OCI-LY1 (cell line): Measurements from ENCODE around the gene PLPPR4.
"Not testable (repeated sequence)": the region's sequence is repeated elsewhere in the genome, so short reads cannot be mapped to it uniquely, and the experiment has no call there.

Experiments used
- H2AFZ ChIP-seq: fragments of 200-600 bp; sonication (generic), shearing (Covaris generic); 2 replicates; pipeline ENCODE4 v1.6.0; 2014; ENCODE audit warnings: antibody characterized with exemption, mild to moderate bottlenecking, low read length
- H3F3A ChIP-seq: fragments of 200-600 bp; sonication (generic), shearing (Covaris generic); 2 replicates; pipeline ENCODE4 v1.6.0; 2014; ENCODE audit warnings: mild to moderate bottlenecking, antibody characterized with exemption, low read length, moderate library complexity; ENCODE audit not compliant: insufficient read depth
- H3K27ac ChIP-seq: fragments of 200-600 bp; sonication (generic); 2 replicates; pipeline ENCODE4 v1.5.1; 2014; ENCODE audit warnings: low read length, mixed run types, mild to moderate bottlenecking, low read depth; ENCODE audit not compliant: poor library complexity, severe bottlenecking
- H3K27me3 ChIP-seq: fragments of 200-600 bp; sonication (generic); 2 replicates; pipeline ENCODE4 v1.6.0; 2014; ENCODE audit warnings: antibody characterized with exemption, mild to moderate bottlenecking, low read length, moderate library complexity; ENCODE audit not compliant: insufficient read depth
- H3K36me3 ChIP-seq: fragments of 200-600 bp; sonication (generic); 2 replicates; pipeline ENCODE4 v1.6.1; 2014; ENCODE audit warnings: mild to moderate bottlenecking, antibody characterized with exemption, low read length, moderate library complexity, mixed read lengths; ENCODE audit not compliant: insufficient read depth
- H3K4me1 ChIP-seq: fragments of 200-600 bp; sonication (generic); 2 replicates; pipeline ENCODE4 v1.5.1; 2014; ENCODE audit warnings: mild to moderate bottlenecking, low read length, moderate library complexity; ENCODE audit not compliant: insufficient read depth, severe bottlenecking
- H3K4me2 ChIP-seq: fragments of 200-600 bp; sonication (generic), shearing (Covaris generic); 2 replicates; pipeline ENCODE4 v1.6.1; 2014; ENCODE audit warnings: low read length
- H3K4me3 ChIP-seq: fragments of 200-600 bp; sonication (generic); 2 replicates; pipeline ENCODE4 v1.5.1; 2014; ENCODE audit warnings: low read length, low read depth, mild to moderate bottlenecking, mixed read lengths; ENCODE audit not compliant: poor library complexity, severe bottlenecking
- H3K79me2 ChIP-seq: fragments of 200-600 bp; shearing (Covaris generic); 2 replicates; pipeline ENCODE4 v1.6.1; 2016; ENCODE audit warnings: mixed run types, low read length, mixed read lengths; ENCODE audit not compliant: insufficient read depth
- H3K9ac ChIP-seq: fragments of 200-600 bp; sonication (generic), shearing (Covaris generic); 2 replicates; pipeline ENCODE4 v1.6.1; 2014; ENCODE audit warnings: mild to moderate bottlenecking, low read length, mixed read lengths
- H3K9me2 ChIP-seq: fragments of 200-600 bp; sonication (generic), shearing (Covaris generic); 2 replicates; pipeline ENCODE4 v1.6.1; 2014; ENCODE audit warnings: low read depth, mild to moderate bottlenecking, low read length, mixed read lengths
- H3K9me3 ChIP-seq: fragments of 200-600 bp; shearing (Covaris generic); 2 replicates; pipeline ENCODE4 v1.6.1; 2014; ENCODE audit warnings: low read length, mixed read lengths
- H4K20me1 ChIP-seq: fragments of 200-600 bp; sonication (generic), shearing (Covaris generic); 2 replicates; pipeline ENCODE4 v1.6.0; 2016; ENCODE audit warnings: mild to moderate bottlenecking, low read length; ENCODE audit not compliant: insufficient read depth
- CTCF ChIP-seq: fragments of 200-600 bp; sonication (generic), shearing (Covaris generic); IDR thresholded peaks from 2 replicates; pipeline ENCODE4 v1.5.1; 2017; ENCODE audit warnings: mild to moderate bottlenecking, antibody characterized with exemption, low read length, moderate library complexity, mixed read lengths
- EZH2 ChIP-seq: fragments of 200-600 bp; sonication (generic), shearing (Covaris generic); IDR thresholded peaks from 2 replicates; pipeline ENCODE4 v1.8.0; 2017; ENCODE audit warnings: borderline replicate concordance, mixed run types, mild to moderate bottlenecking, antibody characterized with exemption, low read length, moderate library complexity, mixed read lengths

The PLPPR4 gene

GRCh38 chr1:99282536-99282935 lies 18.2 kb downstream of the PLPPR4 start:
- Histone ChIP-seq H3K79me2 (no peaks in the 10 kb centered on the region), H3K4me2 (no peak overlapping the region), H3K27ac (no peak overlapping the region), H3K27me3 (no peaks in the 10 kb centered on the region), H2AFZ (no peak overlapping the region), H3F3A (no peaks in the 10 kb centered on the region), H4K20me1 (no peaks in the 10 kb centered on the region), H3K36me3 (no peaks in the 10 kb centered on the region), H3K4me1 (no peaks in the 10 kb centered on the region), H3K9ac (no peak overlapping the region), H3K4me3 (no peak overlapping the region), H3K9me3 (no peaks in the 10 kb centered on the region), H3K9me2 (no peaks in the 10 kb centered on the region)
- TF ChIP-seq EZH2 (no peak), CTCF (no peak)

- H3K4me2 ChIP-seq, H4K20me1 ChIP-seq, H3K4me1 ChIP-seq, H3K27ac ChIP-seq, H3K36me3 ChIP-seq, H3K9me2 ChIP-seq, H3K79me2 ChIP-seq, H2AFZ ChIP-seq, H3F3A ChIP-seq, H3K4me3 ChIP-seq, H3K9me3 ChIP-seq, H3K27me3 ChIP-seq, H3K9ac ChIP-seq: not testable (repeated sequence)
Observed at GRCh38 chr1:99283521-99283920, 19.2 kb downstream of the PLPPR4 start.

- H3K36me3 ChIP-seq: no peaks in the 10 kb centered on the region
- no peak overlapping the region for H3K4me2 ChIP-seq
- H3K9me2 ChIP-seq: no peaks in the 10 kb centered on the region
- H3K4me3 ChIP-seq: no peak overlapping the region
- H2AFZ ChIP-seq: no peak overlapping the region
- H3K79me2 ChIP-seq: no peaks in the 10 kb centered on the region
- H3K27ac ChIP-seq: no peak overlapping the region
- H3K4me1 ChIP-seq: no peaks in the 10 kb centered on the region
- no peaks in the 10 kb centered on the region for H3K27me3 ChIP-seq
- no peak overlapping the region for H3K9ac ChIP-seq
- H4K20me1 ChIP-seq: no peaks in the 10 kb centered on the region
- no peaks in the 10 kb centered on the region for H3F3A ChIP-seq
- no peaks in the 10 kb centered on the region for H3K9me3 ChIP-seq
- TF ChIP-seq EZH2 (no peak), CTCF (no peak)
Observed at GRCh38 chr1:99292886-99293285, 28.6 kb downstream of the PLPPR4 start.

GRCh38 chr1:99297923-99298322 lies 33.6 kb downstream of the PLPPR4 start:
- no peak overlapping the region for H3K27ac ChIP-seq
- H3K9me2 ChIP-seq: no peaks in the 10 kb centered on the region
- no peaks in the 10 kb centered on the region for H3K36me3 ChIP-seq
- H3K9me3 ChIP-seq: no peaks in the 10 kb centered on the region
- H3K4me1 ChIP-seq: no peaks in the 10 kb centered on the region
- no peaks in the 10 kb centered on the region for H3K79me2 ChIP-seq
- TF ChIP-seq CTCF (no peak), EZH2 (no peak)
- no peaks in the 10 kb centered on the region for H4K20me1 ChIP-seq
- no peak overlapping the region for H3K9ac ChIP-seq
- H3F3A ChIP-seq: no peaks in the 10 kb centered on the region
- H2AFZ ChIP-seq: no peak overlapping the region
- H3K4me3 ChIP-seq: no peak overlapping the region
- no peak overlapping the region for H3K4me2 ChIP-seq
- no peaks in the 10 kb centered on the region for H3K27me3 ChIP-seq
